HepG2 (cell line): ENCODE results near the gene PSKH1. TPM values are rescaled to one million over a fixed set of nuclear protein-coding genes. Genes with fewer than 3 reads are reported as not detected.

Source experiments
- GATAD2A ChIP-seq: IDR thresholded peaks from 2 replicates; pipeline ENCODE4 v1.6.1; 2016
- HOXD1 ChIP-seq: sonication (generic); formaldehyde crosslinking; IDR thresholded peaks from 2 replicates; pipeline ENCODE4 v1.5.0; 2020; ENCODE audit warnings: missing genetic modification reagents
- MIXL1 ChIP-seq: IDR thresholded peaks from 2 replicates; pipeline ENCODE4 v1.6.1; 2016
- SKIL ChIP-seq: sonication (generic); formaldehyde crosslinking; IDR thresholded peaks from 2 replicates; pipeline ENCODE4 v1.8.0; 2022; ENCODE audit warnings: missing genetic modification reagents, mild to moderate bottlenecking, moderate library complexity, borderline replicate concordance
- ZBTB43 ChIP-seq: sonication (generic); formaldehyde crosslinking; conservative IDR thresholded peaks from 2 replicates; pipeline ENCODE4 v1.4.0; 2020; ENCODE audit warnings: missing genetic modification reagents
- ZNF18 ChIP-seq: sonication (generic); formaldehyde crosslinking; IDR thresholded peaks from 2 replicates; pipeline ENCODE4 v1.8.0; 2022; ENCODE audit warnings: mild to moderate bottlenecking, missing genetic modification reagents; ENCODE audit not compliant: insufficient replicate concordance
- ZNF224 ChIP-seq: sonication (generic); formaldehyde crosslinking; IDR thresholded peaks from 2 replicates; pipeline ENCODE4 v1.5.0; 2020; ENCODE audit warnings: mild to moderate bottlenecking, missing genetic modification reagents
- ZNF431 ChIP-seq: sonication (generic); formaldehyde crosslinking; IDR thresholded peaks from 2 replicates; pipeline ENCODE4 v1.9.0; 2022; ENCODE audit warnings: missing genetic modification reagents, low read depth, mild to moderate bottlenecking, borderline replicate concordance
- ZNF619 ChIP-seq: sonication (generic); formaldehyde crosslinking; IDR thresholded peaks from 2 replicates; pipeline ENCODE4 v1.4.0; 2020; ENCODE audit warnings: mild to moderate bottlenecking, missing genetic modification reagents
- ZNF674 ChIP-seq: sonication (generic); formaldehyde crosslinking; IDR thresholded peaks from 2 replicates; pipeline ENCODE4 v1.5.0; 2020; ENCODE audit warnings: low read depth, mild to moderate bottlenecking, missing genetic modification reagents
- ZNF709 ChIP-seq: sonication (generic); formaldehyde crosslinking; IDR thresholded peaks from 2 replicates; pipeline ENCODE4 v1.5.0; 2020; ENCODE audit warnings: mild to moderate bottlenecking, missing genetic modification reagents
- ZNF816 ChIP-seq: sonication (generic); formaldehyde crosslinking; IDR thresholded peaks from 2 replicates; pipeline ENCODE4 v1.8.0; 2022; ENCODE audit warnings: missing genetic modification reagents, mild to moderate bottlenecking, borderline replicate concordance
- polyA plus RNA-seq, 8 experiments: library from polyadenylated mRNA; depleted of rRNA in 3 of 8; stranded (reverse) in 7 of 8; unstranded in 1 of 8; fragments of >200 nt; fragmentation: Illumina TruSeq in 4 of 8; extraction: Trizol in 4 of 8; gene quantifications; 2 replicates each; pipeline versions ENCODE4 v1.2.1 to v1.2.3, GENCODE V29; 2011 to 2016; ENCODE audit warnings: low read depth in 4 of 8, missing spikeins in 1 of 8, mixed read lengths in 1 of 8; ENCODE audit not compliant: insufficient read depth in 1 of 8
- total RNA-seq, 5 experiments: library from RNA; depleted of rRNA; stranded (reverse); fragments of >200 nt; fragmentation: Illumina TruSeq; extraction: Trizol; gene quantifications; 2 replicates each; pipeline ENCODE4 v1.2.3, GENCODE V29; 2016; ENCODE audit warnings: low read depth in 1 of 5
- TF ChIP-seq, protein P1 (sequence below): sonication (generic); formaldehyde crosslinking; IDR thresholded peaks from 2 replicates; pipeline ENCODE4 v1.4.0; 2020; ENCODE audit warnings: low read depth, mild to moderate bottlenecking, missing genetic modification reagents
- TF ChIP-seq, protein P2 (sequence below): sonication (generic); formaldehyde crosslinking; IDR thresholded peaks from 2 replicates; pipeline ENCODE4 v1.4.0; 2020; ENCODE audit warnings: mild to moderate bottlenecking, missing genetic modification reagents, borderline replicate concordance
- TF ChIP-seq, protein P3 (sequence below): sonication (generic); formaldehyde crosslinking; IDR thresholded peaks from 2 replicates; pipeline ENCODE4 v1.9.0; 2021; ENCODE audit warnings: missing genetic modification reagents, borderline replicate concordance

Gene PSKH1
- total and polyA plus RNA-seq, 2 of the 13 experiments (the other 11 are each of a cell fraction or from before 2014, with no cell fraction given), result 8.4 to 19.1 TPM

- TF ChIP-seq, protein P1, sequence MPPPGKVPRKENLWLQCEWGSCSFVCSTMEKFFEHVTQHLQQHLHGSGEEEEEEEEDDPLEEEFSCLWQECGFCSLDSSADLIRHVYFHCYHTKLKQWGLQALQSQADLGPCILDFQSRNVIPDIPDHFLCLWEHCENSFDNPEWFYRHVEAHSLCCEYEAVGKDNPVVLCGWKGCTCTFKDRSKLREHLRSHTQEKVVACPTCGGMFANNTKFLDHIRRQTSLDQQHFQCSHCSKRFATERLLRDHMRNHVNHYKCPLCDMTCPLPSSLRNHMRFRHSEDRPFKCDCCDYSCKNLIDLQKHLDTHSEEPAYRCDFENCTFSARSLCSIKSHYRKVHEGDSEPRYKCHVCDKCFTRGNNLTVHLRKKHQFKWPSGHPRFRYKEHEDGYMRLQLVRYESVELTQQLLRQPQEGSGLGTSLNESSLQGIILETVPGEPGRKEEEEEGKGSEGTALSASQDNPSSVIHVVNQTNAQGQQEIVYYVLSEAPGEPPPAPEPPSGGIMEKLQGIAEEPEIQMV (CRISPR knock-in tag), result 0 out of 2 replicates have a peak, but pooled peaks have one; percentile 58
- TF ChIP-seq ZNF431 (peak; percentile 13; the same call in 1 of the 2 replicates), ZNF674 (CRISPR knock-in tag) (no peak), SKIL (CRISPR knock-in tag) (peak; percentile 90), ZNF224 (CRISPR knock-in tag) (no peak), ZBTB43 (CRISPR knock-in tag) (no peak), ZNF619 (peak; percentile 95), GATAD2A (CRISPR knock-in tag) (peak; percentile 53), ZNF816 (CRISPR knock-in tag) (peak; percentile 84; the same call in 1 of the 2 replicates), ZNF18 (CRISPR knock-in tag) (peak; percentile 6), MIXL1 (CRISPR knock-in tag) (no peak), ZNF709 (peak; percentile 96), HOXD1 (CRISPR knock-in tag) (peak; percentile 14; the same call in 1 of the 2 replicates)
- TF ChIP-seq, protein P2, sequence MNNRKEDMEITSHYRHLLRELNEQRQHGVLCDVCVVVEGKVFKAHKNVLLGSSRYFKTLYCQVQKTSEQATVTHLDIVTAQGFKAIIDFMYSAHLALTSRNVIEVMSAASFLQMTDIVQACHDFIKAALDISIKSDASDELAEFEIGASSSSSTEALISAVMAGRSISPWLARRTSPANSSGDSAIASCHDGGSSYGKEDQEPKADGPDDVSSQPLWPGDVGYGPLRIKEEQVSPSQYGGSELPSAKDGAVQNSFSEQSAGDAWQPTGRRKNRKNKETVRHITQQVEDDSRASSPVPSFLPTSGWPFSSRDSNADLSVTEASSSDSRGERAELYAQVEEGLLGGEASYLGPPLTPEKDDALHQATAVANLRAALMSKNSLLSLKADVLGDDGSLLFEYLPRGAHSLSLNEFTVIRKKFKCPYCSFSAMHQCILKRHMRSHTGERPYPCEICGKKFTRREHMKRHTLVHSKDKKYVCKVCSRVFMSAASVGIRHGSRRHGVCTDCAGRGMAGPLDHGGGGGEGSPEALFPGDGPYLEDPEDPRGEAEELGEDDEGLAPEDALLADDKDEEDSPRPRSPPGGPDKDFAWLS, result no peak
- TF ChIP-seq, protein P3, sequence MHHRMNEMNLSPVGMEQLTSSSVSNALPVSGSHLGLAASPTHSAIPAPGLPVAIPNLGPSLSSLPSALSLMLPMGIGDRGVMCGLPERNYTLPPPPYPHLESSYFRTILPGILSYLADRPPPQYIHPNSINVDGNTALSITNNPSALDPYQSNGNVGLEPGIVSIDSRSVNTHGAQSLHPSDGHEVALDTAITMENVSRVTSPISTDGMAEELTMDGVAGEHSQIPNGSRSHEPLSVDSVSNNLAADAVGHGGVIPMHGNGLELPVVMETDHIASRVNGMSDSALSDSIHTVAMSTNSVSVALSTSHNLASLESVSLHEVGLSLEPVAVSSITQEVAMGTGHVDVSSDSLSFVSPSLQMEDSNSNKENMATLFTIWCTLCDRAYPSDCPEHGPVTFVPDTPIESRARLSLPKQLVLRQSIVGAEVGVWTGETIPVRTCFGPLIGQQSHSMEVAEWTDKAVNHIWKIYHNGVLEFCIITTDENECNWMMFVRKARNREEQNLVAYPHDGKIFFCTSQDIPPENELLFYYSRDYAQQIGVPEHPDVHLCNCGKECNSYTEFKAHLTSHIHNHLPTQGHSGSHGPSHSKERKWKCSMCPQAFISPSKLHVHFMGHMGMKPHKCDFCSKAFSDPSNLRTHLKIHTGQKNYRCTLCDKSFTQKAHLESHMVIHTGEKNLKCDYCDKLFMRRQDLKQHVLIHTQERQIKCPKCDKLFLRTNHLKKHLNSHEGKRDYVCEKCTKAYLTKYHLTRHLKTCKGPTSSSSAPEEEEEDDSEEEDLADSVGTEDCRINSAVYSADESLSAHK (CRISPR knock-in tag), result no peak; the same call in 1 of the 2 replicates
Observed at GRCh38 chr16:67846320-67847063, 46.6 kb upstream of the PSKH1 start, which contains the start of gene NUTF2 (continued).
